ENCODE results near the gene SYT9. TPM values are rescaled to one million over a fixed set of nuclear protein-coding genes. Genes with fewer than 3 reads are reported as not detected.
A peak's percentile ranks its signal among the peaks of the same experiment; 100 is the strongest.

The SYT9 gene
- total and polyA plus RNA-seq, 2 donors (not counting 1 experiment from before 2014, with no cell fraction given) = not detected

DNA sequence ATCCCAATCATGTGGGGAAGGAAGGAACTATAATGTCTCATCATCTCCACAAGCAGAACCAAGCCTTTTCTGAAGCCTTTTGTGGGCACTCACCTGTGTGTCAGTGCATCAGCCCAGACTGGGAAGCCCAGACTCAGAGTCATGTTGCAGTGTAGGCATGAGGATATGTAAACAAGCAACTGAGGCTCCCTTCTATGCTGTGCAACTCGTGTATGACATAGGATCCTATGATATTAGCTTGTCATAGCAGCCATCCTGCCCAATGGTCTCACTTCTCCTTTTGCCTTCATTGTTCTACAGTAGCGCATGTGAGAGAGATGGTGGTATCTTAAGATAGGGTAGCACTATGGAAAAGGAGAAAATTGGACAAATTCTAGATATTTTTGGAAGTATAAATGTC is 130.2 kb downstream of the SYT9 start:
- H4K20me1 ChIP-seq (ENCODE audit: control insufficient read depth, insufficient read depth, low read length, poor library complexity, severe bottlenecking) = no peaks in the 10 kb centered on the region
- no peak for TF ChIP-seq EZH2 (IDR thresholded peaks at IDR 0.05; ENCODE audit: borderline replicate concordance, insufficient read depth, low read depth, low read length, poor library complexity, severe bottlenecking)
- TF ChIP-seq, protein P1, sequence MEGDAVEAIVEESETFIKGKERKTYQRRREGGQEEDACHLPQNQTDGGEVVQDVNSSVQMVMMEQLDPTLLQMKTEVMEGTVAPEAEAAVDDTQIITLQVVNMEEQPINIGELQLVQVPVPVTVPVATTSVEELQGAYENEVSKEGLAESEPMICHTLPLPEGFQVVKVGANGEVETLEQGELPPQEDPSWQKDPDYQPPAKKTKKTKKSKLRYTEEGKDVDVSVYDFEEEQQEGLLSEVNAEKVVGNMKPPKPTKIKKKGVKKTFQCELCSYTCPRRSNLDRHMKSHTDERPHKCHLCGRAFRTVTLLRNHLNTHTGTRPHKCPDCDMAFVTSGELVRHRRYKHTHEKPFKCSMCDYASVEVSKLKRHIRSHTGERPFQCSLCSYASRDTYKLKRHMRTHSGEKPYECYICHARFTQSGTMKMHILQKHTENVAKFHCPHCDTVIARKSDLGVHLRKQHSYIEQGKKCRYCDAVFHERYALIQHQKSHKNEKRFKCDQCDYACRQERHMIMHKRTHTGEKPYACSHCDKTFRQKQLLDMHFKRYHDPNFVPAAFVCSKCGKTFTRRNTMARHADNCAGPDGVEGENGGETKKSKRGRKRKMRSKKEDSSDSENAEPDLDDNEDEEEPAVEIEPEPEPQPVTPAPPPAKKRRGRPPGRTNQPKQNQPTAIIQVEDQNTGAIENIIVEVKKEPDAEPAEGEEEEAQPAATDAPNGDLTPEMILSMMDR (IDR thresholded peaks at IDR 0.05) = no peak
- no peak overlapping the region for H2AFZ ChIP-seq (ENCODE audit: insufficient read depth, low read depth, low read length, poor library complexity, severe bottlenecking)
- H3K4me1 ChIP-seq (ENCODE audit: control insufficient read depth in 2 of 2, insufficient read depth in 2 of 2, low read length in 2 of 2) = no peaks in the 10 kb centered on the region
- H3K36me3 ChIP-seq (replicated peaks in 1 of 2; ENCODE audit: control extremely low read depth in 1 of 2, control insufficient read depth in 1 of 2, extremely low read depth in 1 of 2, insufficient read depth in 2 of 2, low read length in 1 of 2) = no peaks in the 10 kb centered on the region
- no peak overlapping the region for H3K27ac ChIP-seq (ENCODE audit: low read length in 2 of 2)
- H3K4me1 Mint-ChIP-seq = peaks cover 12% of the 10 kb centered on the region
- H3K27me3 Mint-ChIP-seq = peaks cover 29% of the 10 kb centered on the region
- no peak overlapping the region for H3K9ac ChIP-seq (ENCODE audit: low read length)
- ATAC-seq (ENCODE audit: low read depth) (peak; percentile 36), DNase-seq (peak; percentile 5)
- H3K4me3 Mint-ChIP-seq = no peak overlapping the region
- CTCF ChIA-PET = interaction anchor here (1.1 kb wide), 2 partner anchors 61 to 717 kb away, joined by 3 read pairs; no protein-coding TSS in a partner anchor
- WGBS (ENCODE audit: insufficient coverage) = 71% methylated on average over 2 of the region's 2 CpGs
- no peaks in the 10 kb centered on the region for H3K79me2 ChIP-seq (ENCODE audit: control insufficient read depth, insufficient read depth, low read length)
- H3K4me3 ChIP-seq (ENCODE audit: control extremely low read depth in 1 of 5, extremely low read depth in 1 of 5, insufficient read depth in 1 of 5, low read depth in 2 of 5, low read length in 4 of 5) = no peak overlapping the region
- POLR2A ChIA-PET = no interaction called here
- no peak overlapping the region for H3K4me2 ChIP-seq (replicated peaks; ENCODE audit: low read depth, low read length, poor library complexity, severe bottlenecking)
- H3K27ac Mint-ChIP-seq = no peak overlapping the region
- H3K9me3 ChIP-seq (ENCODE audit: control extremely low read depth in 1 of 3, control insufficient read depth in 2 of 3, insufficient read depth in 1 of 3, low read length in 2 of 3) = no peaks in the 10 kb centered on the region
- intact Hi-C loops (cut with micrococcal nuclease) = no loop called here
- H3K9me3 Mint-ChIP-seq (ENCODE audit: insufficient read depth) = peaks cover 3% of the 10 kb centered on the region
- H3K27me3 ChIP-seq (replicated peaks in 1 of 4; ENCODE audit: control extremely low read depth in 1 of 4, control insufficient read depth in 3 of 4, insufficient read depth in 4 of 4, low read length in 3 of 4) = peaks cover 0 to 5% (median 0%) of the 10 kb centered on the region in 4 experiments

DNA sequence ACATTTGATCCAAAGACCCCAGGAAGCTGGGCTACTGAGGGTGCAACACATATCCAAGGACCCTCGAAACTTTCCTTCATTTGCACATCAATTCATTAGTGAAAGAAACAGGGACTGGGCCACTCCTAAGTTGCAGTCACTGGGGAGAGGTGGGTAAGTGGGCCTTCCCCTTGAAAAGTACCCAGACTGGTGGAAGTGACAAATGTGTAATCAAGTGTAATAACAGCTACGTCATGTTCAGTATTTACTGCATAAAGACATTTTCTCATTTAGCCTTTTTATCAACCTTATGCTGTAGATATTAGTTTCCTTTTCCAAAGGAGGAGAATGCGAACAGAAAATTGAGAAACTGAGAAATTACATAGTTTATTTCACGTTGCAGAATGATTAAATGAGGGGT is 131.7 kb downstream of the SYT9 start:
- intact Hi-C loops (cut with micrococcal nuclease) = no loop called here
- H3K27me3 ChIP-seq (replicated peaks in 1 of 4; ENCODE audit: control extremely low read depth in 1 of 4, control insufficient read depth in 3 of 4, insufficient read depth in 4 of 4, low read length in 3 of 4) = peaks cover 0 to 5% (median 0%) of the 10 kb centered on the region in 4 experiments
- H3K27ac ChIP-seq (ENCODE audit: low read length in 2 of 2) = no peak overlapping the region
- CTCF ChIA-PET = no interaction called here
- H3K4me1 ChIP-seq (ENCODE audit: control insufficient read depth in 2 of 2, insufficient read depth in 2 of 2, low read length in 2 of 2) = no peaks in the 10 kb centered on the region
- H2AFZ ChIP-seq (ENCODE audit: insufficient read depth, low read depth, low read length, poor library complexity, severe bottlenecking) = no peak overlapping the region
- POLR2A ChIA-PET = no interaction called here
- 60% methylated on average over 1 of the region's 4 CpGs for WGBS (ENCODE audit: insufficient coverage)
- Mint-ChIP-seq H3K4me3 (no peak overlapping the region), H3K4me1 (peaks cover 12% of the 10 kb centered on the region), H3K9me3 (ENCODE audit: insufficient read depth) (peaks cover 3% of the 10 kb centered on the region), H3K27ac (no peak overlapping the region), H3K27me3 (peaks cover 18% of the 10 kb centered on the region)
- DNase-seq (no peak), ATAC-seq (ENCODE audit: low read depth) (peak; percentile 57)
- TF ChIP-seq, protein P1 (IDR thresholded peaks at IDR 0.05) = no peak
- TF ChIP-seq EZH2 (IDR thresholded peaks at IDR 0.05; ENCODE audit: borderline replicate concordance, insufficient read depth, low read depth, low read length, poor library complexity, severe bottlenecking) = no peak
- H3K79me2 ChIP-seq (ENCODE audit: control insufficient read depth, insufficient read depth, low read length) = no peaks in the 10 kb centered on the region
- H3K36me3 ChIP-seq (replicated peaks in 1 of 2; ENCODE audit: control extremely low read depth in 1 of 2, control insufficient read depth in 1 of 2, extremely low read depth in 1 of 2, insufficient read depth in 2 of 2, low read length in 1 of 2) = no peaks in the 10 kb centered on the region
- no peak overlapping the region for H3K4me3 ChIP-seq (ENCODE audit: control extremely low read depth in 1 of 5, extremely low read depth in 1 of 5, insufficient read depth in 1 of 5, low read depth in 2 of 5, low read length in 4 of 5)
- no peaks in the 10 kb centered on the region for H4K20me1 ChIP-seq (ENCODE audit: control insufficient read depth, insufficient read depth, low read length, poor library complexity, severe bottlenecking)
- H3K4me2 ChIP-seq (replicated peaks; ENCODE audit: low read depth, low read length, poor library complexity, severe bottlenecking) = no peak overlapping the region
- no peaks in the 10 kb centered on the region for H3K9me3 ChIP-seq (ENCODE audit: control extremely low read depth in 1 of 3, control insufficient read depth in 2 of 3, insufficient read depth in 1 of 3, low read length in 2 of 3)
- no peak overlapping the region for H3K9ac ChIP-seq (ENCODE audit: low read length)

All from B cell (primary cell).